ENCODE measurements around the gene GDF7.

GDF7 gene

DNA sequence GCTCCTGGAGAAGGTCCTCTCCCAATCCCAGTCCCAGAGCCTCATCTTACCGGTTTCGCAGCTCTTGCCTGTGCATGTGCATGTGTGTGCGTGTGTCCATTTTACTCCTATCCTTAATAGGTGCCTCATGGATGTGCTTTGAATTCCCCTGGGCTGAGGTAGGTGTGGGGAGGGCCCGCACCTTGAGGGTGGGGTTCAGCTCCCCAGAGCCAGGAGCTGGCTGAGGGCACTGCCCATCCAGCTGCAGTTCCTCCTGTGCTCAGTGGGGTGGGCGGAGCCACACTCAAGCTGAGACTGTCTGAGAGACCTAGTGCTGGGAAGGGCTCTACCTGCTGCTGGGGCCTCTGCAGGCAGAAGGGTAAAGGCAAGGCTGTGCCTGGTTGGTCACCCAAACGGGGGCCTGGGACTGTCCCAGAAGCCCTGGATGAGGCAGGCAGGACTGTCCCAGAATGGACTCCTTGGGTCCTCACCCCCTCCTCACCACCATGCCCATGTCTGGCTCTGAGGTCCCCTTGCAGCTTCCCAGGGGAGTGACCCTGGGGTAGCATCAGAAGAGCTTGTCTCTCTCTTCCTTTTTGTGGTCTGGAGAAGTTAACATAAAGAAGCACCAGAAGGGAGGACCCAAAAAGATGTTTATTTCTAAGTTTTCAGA, 8.9 kb downstream of the GDF7 start:
- DNase-seq = no peak

DNA sequence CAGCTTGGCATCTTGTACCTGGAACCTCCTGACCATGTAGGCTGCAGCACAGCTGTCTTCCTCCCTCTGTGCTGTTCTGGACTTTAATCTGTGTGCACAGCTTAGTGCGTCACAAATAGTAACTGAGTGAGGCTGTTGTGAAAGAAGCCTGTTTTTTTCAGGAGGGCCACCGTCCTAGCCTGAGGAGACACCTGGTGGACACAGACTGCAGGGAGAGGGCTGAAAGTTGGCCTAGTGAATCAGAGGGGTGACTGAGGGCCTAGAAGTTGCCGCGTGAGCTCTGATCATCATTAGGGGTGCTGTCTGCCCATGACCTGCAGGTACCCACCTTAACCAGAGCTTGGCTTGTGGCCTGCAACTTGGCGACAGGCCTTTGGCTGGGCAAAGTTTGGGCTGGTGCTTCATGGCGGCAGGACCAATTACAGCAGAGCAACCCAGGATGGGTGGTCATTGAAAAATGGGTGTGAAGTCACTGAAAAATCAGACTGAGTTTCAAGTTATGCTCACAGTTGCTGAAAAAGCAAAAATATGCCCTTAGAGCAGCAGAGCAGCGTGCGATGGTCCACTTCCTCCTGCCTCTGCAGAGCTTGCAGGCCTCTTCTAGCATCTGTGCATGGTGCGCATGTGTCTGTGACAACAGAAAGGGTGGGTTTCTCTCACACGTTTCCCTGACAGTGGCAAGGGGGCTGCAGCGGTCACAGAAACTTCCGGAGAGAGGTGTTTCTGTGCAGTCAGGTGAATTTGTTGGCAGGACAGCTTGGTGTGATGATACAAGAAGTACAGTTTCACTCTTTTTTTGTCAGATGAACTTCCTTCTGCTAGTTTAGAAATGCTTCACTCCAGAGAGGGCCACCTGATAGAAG, 9.6 kb downstream of the GDF7 start:
- DNase-seq = no peak

DNA sequence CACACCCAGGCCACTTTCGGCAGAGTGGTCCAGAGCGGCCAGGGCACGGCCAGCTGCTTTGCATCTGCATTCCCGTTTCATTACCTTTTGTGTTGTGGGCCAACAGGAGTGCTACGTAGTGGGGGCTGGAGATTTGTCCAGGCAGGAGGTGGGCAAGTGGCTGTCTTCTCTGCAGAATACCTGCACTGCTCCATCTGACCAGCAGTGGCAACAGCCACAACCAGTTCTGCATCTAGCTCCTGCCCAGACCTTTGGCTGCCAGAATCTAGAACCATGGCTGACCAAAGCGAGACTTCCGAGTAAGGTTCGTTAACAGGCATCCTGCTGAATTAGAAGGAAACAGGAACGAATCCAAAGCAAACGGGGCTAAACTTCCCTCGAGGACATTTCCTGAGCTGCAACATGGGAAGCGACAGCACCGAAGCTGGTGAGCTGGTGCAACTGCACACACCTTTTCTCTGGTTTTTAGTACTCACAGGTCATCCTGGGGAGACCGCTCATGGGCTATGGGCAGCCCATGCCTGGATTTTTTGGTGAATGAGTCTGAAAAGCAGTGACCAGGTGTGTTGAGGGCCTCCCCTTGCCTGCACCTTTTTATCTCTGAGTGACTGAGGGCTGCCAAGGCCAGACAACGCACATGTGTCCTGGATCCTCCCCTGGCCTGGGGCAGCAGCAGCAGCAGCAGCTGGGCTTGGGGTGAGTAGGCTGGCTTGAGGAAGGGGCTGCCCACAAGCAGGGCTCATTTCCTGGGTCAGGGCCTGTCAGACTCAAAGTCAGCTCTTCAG, 10.5 kb downstream of the GDF7 start:
- no peak for DNase-seq

DNA sequence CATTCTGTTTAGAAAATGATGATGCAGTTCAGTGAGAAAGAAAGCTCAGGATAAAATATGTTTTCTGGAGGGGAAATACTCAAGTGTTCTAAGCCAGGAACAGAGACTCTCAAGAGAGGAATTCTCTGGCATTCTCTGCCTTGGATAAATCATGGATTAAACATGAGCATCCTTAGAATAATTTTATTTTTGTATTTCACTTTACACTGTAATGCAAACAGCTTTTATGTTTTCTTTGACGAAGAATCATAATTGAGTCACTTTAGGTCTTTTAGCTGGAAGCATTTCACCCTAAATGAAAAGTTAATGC, 11.1 kb downstream of the GDF7 start:
- no peak for DNase-seq

DNA sequence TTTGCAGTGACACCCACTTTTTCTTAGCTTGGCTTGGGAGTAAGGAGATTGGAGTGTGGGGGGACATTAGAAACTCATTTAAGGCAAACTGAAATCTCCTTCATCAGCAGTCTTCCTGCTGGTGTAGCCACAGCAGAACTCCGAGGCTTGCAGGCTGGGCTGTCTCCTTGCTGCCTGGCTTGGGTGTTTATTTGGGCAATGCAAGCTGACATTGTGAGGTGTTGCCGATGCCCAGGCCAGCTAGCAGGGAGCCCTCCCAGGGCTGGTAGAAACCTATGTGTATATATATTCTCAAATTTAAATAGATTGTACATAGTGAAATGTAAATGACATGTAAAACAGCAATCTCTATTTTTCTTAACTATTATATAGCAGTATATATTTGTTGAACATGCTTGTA, 11.8 kb downstream of the GDF7 start:
- DNase-seq = no peak

DNA sequence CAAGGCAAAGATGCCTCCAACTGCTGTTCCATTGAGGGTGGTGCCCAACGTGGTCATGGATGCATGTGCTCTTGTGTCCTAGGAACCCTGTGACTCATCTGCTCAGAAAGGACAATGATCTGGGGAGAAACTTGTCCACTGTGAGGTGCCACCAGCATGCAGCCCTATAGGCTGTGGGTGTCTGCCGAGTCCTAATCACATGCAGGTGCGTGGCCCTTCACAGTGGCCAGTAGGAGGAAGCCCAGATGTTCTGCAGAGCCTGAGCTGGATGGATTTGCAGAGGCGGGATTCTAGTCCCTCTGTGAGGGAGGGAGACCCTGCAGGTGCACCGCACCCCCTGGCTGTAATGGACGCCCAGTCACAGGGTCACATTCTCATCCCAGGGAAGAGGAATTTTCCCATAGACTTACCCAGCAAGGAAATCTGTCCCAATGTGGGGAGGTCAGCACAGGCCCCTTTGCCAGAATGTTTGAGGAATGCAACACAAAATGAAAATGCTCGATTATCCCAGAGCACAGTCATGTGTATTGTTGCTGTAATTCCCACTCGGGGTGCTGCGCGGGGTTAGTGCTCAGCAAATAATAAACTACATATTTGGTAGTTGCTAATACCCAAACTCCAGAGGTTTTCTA, 13.9 kb downstream of the GDF7 start:
- no peak for DNase-seq

DNA sequence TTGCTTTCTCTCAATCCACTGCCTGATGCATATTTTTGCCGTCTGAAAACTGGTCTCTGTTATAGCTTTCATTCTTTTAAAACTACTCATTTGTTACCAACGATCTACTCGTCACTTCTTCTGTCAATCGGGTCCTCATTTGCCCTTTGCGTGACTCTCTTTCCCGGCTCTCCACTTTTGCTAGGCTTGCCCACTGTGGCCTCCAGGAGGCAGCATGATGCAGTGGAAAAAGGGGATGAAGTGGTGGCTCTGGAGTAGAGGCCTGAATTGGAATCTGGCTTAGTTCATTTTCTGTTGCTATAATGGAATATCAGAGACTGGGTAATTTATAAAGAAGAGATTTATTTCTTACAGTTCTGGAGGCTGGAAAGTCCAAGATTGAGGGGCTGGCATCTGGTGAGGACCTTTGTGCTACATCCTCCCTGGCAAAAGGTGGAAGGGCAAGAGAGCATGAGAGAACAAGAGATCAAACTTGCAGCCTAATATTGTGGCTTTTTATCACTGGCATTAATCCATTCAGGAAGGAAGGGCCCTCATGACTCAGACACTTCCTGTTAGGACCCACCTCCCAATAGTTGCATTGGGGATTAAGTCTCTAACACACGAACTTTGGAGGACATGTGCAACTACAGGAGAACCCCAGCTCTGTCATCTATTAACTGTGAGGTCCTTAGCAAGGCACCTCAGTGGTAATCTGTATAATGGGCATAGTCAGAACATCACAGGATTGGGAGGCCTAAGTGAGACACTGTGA, 15.4 kb downstream of the GDF7 start:
- no peak for DNase-seq

DNA sequence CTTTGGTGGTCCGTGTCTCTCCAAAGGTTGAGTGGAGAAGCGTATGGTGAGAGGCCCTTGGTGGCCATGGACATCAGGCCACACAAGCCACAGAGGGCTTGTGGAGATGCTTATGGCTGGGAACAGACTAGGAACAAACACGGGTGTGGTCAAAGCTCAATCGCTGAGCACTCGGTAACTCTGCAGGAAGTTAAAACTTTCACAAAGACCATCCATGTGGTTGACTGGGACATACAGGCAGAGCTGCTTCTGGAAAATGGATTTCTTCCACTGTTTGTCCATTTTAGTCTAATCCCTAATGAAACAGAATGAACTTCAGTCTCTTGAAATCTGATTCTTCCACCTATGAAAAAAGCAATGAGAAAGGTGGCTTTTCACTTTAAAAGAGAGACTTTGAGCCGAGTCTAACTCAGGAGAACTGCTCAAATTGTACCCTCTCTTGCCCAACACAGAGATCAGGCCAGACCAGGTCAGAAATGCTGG, 17.7 kb downstream of the GDF7 start:
- DNase-seq = no peak

DNA sequence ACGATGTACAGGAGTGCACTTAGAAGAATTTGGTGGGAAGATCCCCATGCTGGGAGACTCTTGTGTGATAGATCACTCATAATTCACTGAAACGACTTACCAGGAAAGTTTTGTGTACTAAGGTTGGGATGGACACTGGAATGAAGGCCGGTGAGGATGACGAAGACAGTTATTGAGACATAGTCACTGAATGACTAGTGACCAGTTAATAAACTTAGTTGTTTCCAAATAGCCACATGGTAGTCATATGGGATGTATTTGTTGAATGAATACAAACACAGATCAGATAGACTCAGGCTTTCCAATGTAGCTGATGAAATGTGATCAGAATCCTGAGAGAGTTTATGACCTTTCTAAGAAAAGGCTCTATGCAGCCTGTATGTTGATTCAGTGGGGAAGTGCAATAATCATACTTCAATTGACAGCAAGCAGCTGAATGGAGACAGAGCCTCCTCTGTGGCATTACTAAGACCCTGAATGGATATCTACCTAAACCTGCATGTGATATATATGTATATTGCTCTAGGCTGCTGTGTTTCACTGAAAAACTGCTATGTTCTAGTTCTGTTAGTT, 20.4 kb downstream of the GDF7 start:
- no peak for DNase-seq

DNA sequence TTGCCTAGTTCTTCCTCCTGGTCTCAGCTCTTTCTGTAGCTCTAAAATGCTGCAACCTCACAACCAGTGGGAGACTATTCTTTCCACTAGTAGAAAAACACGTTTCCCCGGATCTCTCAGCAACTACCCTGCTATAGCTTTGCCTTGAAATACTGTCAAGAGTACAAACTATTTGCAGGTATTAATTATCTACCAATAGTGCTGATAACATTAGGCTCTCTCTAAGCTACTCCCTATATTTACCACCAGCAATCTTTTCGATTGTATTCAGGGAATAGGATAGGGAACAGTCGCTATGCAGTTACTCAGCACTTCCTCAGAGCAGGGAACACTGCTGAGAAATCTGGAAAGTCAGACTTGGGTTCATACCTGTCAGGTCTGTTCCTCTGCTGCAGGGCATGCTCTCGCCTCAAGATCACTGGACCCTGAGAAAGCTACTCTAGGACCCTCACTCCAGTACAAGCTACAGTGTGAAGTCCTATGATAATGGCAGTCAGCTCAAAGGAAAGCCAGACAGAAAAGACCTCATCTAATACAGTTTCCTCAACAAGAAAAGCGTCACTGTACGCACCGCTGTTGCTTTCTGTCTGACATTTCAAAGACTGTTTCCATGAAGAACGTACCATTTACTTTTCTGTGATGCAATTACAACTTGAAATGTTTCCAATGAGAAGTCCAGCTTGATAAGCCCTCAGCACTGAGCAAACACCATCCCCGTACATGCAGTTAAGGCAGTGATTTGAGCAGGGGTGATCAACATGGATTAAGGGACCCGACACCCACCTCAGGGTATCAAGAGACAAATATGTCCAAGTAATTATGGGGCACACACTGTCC, 22.7 kb downstream of the GDF7 start:
- DNase-seq = no peak

DNA sequence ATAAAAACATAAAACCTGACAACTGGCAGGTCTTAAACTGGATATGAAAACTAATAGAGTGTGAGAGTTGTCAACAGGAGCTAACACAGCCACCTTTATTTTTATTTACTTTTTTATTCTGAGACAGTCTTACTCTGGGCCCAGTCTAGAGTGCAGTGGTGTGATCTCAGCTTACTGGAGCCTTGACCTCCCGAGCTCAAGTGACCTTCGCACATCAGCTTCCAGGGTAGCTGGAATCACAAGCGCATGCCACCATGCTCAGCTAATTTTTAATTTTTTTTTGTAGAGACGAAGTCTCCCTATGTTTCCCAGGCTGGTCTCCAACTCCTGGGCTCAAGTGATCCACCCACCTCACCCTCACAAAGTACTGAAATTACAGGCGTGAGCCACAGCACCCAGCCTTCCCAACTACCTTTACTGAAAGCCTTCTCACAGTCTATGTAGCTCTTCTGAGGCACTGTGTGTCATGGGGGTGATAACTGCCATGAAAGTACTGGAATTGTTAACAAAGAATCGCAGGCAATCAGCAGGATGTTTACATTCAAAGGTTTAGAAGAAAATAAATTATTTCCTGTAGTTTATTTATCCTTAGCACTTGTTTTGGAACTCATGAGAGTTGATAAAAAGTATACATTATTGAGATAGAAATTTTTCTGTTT, 24.3 kb downstream of the GDF7 start:
- DNase-seq = no peak

DNA sequence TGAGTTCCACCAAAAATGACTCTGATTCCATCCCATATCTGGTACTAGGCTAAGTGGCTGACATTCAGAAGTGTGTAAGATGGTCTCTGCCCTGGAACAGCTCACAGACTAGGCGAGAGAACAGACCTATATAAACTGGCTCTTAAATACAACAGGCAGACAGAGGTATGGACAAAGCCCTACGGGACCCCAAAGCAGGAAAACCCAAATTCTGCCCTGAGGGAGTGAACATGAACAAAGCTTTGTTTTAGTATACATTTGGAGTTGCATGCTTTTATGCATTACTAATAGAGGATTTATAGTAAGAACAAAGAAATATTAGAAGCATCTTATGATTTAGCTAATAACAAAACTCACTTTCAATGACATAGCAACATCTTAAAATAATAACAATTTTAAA, 25.1 kb downstream of the GDF7 start:
- DNase-seq = no peak

DNA sequence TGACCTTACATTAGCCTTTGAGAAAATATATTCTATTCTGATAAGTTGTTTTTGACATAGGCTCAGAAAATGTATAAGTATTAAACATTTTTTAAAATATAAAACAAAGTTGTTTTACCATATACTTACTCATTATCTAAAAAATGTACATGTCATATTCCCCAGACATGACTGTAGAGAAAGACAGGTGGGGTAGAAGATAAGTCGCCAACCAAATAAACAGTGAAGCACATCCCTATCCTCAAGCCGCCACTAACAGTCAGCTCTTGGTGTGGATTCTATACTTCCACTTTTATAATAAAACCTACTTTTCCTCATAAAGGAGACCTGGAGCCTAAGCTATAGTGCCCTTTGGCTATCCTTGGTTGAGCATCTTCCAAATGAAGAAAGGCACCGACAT, 26.4 kb downstream of the GDF7 start:
- DNase-seq = no peak

DNA sequence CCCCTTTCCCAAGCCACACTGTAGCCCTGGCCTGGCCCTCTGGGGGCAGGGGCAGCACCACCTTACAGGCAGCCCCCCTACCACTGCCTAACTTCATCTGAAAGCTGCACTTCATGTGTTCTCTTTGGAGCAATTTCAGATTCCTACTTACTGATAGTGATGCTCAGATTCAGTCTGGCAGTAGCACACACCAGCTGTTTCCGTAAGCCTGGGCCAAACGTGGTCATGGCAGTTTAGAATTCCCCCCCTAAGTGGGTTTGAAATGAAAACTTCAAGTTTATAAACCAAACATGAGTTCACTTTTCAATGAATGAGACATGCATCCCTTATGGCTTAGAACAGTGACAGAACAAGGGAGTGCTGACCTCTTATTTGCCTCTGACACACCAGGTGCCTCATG, 29.4 kb downstream of the GDF7 start:
- no peak for DNase-seq

DNA sequence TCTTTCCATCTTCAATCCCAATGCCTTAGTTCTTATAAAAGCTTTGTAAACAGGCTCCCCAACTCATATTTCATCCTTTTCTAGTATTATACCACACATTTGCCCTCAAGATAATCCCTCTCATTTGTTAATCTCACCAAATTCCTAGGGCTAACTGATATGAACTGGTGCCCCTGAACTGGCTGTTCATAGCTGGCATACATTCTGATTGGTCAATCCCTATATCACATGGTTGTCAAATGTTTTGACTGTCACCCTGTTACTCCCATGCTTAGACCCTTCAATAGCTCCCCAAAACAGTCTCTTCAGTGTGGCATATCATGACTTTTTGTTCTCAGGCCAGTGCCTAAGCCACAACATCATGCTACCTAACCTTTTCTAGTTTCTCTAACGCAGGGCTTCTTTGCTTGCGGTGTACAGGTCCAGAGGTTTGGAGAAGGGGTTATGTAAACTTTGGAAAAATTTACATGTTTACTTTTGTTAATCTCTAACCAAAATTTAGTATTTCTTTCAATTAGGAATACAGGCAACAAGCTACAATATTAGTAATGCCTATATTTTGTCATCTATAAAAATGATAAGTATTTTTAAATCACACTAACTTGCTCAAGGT, 30.5 kb downstream of the GDF7 start:
- DNase-seq = no peak

DNA sequence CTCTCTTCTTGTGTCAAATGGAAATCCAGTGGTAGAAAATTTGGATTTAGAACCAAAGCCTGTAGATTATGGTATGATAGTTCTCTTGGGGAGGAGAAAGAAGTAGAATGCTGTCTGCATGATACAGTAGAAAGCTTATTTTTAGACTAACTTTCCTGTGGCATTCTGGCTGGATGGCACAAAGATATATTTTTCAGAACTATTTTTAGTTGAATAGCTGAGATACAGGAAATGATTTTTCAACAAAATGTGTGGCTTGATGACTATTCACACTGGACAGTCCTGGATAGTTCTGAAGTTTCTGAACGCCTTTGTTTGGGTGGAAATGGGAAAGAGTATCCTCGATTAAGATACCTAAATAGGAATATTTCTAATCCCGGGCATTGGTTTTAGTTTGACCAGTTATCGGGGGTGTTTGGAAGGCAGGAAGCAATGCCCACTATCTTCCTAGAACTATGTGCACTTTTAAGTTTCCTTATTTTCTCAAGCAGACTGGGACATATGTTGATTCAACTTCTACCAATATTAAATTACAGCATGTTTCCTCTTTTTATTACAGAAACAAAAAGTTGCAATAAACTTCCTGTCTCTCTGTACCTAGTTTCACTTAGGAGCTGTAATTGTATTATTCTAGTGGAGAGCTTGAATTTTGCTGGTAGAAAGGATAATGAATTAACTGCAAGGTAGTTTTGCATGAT, 32.1 kb downstream of the GDF7 start:
- DNase-seq = no peak

DNA sequence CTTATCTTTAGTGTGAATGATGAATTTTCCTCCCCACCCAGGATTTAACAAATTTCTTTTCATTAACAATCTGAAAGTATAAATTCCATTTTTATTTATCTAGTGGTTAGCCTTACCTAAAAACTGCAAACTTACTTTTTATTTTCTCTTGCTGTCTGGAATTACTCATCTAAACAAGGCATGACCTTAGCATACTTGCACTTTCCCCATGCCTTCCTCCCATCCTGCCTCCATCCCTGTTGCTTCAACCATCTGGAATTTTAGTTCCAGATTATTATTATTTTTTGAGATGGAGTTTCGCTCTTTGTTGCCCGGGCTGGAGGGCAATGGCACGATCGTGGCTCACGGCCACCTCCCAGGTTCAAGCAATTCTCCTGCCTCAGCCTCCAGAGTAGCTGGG, 35.6 kb downstream of the GDF7 start:
- no peak for DNase-seq

DNA sequence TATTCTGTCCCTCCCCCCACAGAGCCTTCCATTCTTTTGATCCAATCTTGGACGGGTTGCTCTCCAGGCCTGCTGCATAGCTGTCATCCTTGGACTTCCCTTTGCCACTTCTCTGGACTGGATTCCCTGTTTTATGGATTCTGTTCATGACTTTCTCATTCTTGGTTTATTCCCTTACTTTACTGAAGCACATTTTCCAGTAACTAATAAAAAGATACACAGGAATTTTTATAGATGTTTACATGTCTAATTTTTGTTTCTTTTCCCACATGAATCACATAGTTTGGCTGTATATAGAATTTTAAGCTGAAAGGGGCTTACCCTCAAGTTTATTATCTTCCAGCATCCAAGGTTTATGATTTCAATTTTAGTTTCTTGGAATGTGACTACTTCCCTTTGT, 37.9 kb downstream of the GDF7 start:
- no peak for DNase-seq

DNA sequence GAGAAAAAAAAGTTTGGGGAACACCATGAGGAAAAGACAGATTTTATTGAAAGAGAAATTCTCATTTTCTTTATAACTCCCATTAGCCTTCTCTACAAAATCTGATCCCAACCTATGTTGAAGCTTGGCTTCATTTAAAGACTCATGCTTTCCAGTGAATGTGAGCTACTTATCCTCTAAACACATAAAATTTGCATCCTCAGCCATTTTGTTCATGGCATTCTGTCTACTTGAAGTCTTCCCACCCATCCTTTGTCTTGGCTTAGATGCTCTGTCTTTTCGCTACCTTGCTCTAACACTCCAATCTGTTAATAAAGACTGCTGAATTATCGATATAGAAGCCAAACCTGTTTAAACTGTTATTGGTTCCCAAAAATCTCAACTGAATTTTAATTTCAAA, 39.3 kb downstream of the GDF7 start:
- no peak for DNase-seq

DNA sequence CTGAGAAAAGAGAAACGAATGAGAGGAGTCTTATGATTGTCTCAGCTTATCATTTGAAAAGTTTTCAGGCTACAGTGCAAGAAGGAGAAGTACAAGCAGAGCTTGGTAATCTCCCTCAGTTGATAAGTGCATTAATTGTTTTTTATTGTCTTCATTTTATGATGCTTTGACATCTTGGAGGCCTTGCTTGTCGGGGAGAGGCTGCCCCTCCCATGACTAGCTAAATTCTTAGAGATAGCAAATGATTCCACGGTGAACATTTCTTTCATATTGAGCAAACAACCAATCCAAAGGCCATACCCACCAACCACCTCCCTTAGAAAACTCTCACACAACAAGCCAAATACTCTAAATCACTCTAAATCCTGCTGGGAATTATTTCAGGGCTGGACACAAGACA, 39.8 kb downstream of the GDF7 start:
- no peak for DNase-seq

All from stimulated activated CD4-positive, alpha-beta T cell treated with anti-CD3 and anti-CD28 coated beads, Interleukin-4, amount 100 ng/mL, for 4 hours (primary cell).